GM18526 (cell line): ENCODE results near the gene LTBP3.

ENCODE experiments used
- POLR2A ChIP-seq: IDR thresholded peaks from 3 replicates; pipeline ENCODE4 v1.6.1; 2011; ENCODE audit not compliant: insufficient read length; ENCODE audit errors: extremely low read depth

LTBP3 gene

DNA sequence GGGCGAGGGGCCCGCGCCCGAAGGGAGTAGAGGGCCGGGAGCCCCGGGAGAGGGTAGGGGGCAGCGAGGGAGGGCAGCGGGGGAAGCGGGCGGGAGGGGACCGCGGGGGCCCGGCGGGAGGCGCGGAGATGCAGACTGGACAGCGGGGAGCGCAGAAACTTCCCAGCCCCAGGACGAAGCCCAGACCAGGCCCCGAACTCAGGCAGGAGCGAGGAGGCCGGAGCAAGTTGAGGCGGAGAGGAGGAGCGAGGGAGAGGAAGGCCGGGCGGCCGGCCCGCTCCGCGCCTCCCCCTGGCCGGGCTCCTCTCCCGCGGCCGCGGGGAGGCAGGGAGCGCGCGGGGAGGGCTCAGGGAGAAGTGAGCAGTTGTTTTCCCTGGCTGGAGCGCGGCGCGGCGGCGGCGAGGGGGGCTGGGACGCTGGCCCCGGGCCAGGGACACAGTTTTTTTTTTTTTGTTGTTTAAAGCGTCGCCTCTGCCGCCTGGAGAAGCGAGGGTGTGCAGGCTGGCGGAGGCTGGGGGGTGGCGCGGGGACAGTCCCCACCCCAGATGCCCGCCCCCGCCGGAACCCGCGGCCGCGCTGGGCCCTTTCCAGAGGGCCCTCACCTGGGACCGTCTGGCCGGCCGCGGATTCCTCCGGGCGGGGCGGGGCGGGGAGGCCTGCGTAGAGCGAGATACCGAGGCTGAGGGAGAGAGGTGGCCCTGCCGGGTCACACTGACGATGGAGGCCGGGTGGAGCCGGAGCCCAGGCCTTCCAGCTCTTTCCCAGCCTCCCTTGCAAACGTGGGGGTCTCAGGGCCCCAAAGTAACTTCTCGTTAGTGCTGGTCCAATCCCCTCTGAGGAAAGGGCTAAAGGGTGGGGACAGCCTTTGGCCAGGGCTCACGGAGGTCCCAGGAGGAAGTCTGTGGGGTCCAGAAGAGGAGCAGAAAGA is at the start of gene LTBP3:
LTBP3 (minus strand) TSS at position 358 of the 928 bp plus-strand sequence. CDS start 400 bp downstream, outside the sequence.
- no peak for TF ChIP-seq POLR2A

DNA sequence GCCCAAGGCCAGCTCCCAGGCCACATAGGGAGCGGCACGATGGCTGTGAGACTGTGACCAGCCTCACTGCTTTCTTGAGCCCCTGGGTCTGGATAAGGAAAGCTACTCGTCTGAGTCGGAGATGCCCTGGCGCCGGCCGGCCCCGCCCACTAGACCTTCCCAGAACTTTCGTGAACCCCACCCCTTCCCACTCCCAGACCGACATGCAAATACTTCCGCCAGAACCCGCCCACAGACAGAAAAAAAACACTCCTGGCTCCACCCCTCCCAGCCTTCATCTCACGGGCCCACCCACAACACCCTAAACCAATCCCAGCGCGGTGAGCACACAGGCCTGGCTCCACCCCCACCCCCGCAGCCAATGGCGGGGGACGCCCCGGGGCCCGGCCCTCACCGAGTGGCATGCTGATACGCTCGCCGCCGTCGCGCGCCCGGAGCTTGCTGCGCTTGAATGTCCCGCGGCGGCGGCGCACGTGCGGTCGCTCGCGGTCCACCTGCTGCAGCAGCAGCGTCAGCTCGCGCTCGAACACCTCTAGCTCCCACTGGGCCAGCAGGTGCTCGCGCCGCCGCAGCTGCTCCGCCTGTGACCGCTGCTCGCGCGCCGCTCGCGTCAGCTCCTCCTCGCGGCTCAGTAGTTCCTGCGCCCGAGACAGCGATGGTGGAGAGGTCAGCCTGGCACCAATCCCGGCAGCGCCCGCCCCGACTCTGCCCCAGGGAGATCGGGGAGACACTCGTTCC is 48.9 kb upstream of the LTBP3 start:
- no peak for TF ChIP-seq POLR2A

DNA sequence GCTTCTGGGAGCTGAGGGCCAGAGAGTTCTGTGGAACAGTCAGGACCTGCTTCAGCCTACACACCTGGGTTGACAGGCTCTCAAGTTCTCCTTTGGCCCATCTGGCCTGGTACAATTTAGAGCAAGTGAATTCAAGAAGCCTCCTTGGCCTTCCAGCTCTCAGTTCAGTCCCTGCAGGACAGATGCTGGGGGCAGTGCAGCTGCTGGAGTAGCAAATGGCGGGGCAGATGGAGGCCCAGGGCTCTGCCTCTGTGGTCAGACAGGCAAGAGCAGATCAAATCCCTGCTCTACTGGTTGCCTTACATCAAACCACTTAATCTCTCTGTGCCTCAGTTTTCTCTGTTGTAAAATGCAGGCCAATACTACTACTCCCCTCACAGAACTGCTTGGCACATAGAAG is 46.1 kb upstream of the LTBP3 start:
- no peak for TF ChIP-seq POLR2A

DNA sequence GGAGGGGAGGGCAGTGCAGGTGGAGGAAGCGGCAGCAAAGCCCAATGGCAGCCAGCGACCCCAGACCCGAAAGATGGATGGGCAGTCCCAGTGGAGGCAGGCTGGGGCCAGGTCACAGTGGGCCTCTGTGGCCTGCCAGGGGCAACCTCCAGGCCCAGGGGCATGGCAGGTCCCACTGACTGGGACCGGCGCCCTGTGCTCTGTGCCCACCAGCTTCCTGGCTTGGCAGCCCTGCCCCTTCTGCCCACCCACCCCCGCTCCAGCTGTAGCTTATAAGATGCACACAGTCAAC is 41.7 kb upstream of the LTBP3 start:
- no peak for TF ChIP-seq POLR2A

DNA sequence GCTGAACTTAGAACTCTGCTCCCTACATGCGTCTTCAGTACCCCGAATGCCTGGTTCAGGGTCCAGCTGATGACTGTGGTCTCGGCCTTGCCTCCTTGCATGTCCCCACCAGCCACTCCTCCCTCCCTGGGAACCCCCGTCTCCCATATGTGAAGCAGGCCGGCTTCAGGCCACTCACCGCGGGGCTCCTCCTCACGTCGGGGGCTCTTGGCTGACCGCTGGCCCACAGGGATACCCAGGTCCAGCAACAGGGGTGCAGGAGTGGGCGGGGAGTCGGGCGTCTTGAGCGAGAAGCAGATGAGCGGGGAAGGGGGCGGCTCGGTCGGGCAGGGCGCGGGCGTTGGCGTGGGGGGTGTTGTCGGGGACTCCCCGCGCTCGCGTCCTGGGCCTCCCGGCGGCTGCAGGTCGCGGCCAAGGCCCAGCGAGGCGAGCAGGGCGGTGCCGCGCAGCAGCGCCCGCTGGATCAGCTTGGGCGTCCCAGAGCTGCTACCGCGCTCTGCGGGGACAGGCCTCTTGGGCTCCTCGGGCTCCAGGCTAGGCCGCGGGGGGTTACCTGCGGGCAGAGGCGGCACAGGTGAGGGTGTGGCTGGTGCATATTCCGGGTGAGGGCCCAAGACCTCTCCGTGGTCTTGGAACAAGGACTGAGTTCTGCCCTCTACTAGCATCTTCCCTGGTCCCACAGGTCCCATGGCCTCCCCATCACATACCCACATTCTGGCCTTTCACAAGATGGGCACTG is 41.2 kb upstream of the LTBP3 start:
- TF ChIP-seq POLR2A, result no peak

DNA sequence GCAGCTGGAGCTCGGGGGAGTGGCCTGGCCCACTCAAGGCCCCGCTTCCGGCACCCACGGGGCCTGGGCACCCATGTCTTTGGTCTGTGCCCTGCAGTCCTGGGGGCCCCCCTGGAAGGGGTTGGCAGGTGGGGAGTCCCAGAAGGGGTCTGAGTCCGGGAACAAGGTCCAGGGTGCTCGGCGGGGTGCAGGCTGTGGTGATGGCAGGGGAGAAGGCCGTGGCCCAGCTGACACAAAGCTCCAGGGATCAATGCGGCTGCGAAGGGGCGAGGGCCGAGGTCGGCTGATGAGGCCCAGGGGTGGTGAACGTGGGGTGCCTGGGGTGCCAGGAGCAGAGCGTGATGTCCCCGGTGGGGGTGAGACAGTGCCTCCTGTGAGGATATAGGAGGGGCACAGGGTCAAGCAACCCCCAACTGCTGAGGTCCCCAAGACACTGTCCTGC is 40.1 kb upstream of the LTBP3 start:
- TF ChIP-seq POLR2A, result no peak

DNA sequence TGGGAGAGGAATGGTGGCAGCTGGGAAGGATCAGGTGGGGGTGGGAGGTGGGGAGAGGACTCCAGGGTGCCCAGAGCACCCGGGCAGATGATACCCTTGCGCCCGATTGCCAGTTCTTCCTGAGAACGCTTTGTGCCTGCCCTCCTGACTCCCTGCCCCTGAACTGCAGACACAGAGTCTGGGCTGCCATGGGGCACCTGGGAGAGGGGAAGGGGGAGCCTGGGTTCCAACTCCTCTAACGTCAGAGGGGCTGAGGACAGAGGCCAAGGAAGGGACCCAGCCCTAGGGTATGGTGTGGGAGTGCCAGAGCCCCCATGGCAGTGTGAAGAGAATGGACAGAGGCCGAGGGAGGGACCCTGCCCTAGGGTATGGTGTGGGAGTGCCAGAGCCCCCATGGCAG is 38.4 kb upstream of the LTBP3 start:
- TF ChIP-seq POLR2A, result no peak

DNA sequence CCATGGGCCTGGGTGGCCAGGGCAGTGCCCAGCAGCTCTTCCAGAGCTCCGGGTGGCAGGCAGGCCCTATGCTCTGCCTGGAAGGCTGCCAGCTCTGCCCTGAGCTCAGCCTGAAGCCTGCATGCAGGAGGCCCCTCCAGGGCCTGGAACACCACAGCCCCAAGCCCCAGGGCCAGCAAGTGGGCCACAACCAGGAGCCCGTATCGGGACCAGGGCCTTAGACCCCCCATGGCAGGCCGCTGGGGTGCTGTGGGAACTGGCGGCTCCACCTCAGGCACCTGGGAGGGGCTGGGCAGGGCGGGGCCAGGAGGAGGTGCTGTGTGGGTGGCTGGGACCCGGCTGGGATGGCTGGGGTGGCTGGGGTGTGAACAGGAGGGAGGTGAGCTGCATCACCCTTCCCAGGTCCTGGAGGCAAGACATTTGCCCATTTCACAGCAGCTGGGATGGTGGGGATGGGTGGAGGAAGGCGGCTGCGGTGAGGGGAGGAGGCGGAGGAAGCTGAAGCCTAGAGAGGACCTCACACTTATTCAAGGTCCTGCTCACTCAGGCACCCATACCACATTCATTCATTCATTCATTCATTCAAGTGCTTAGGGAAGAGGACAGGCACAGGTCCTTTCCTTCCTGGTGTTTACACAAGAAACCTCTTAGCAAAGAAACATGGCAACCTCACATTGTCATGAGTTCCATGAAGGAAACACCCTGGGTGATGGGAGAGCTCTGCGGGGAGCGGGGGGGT is 37.6 kb upstream of the LTBP3 start, which contains the start of gene KCNK7:
KCNK7 (minus strand) TSS at position 258 of the 739 bp plus-strand sequence; CDS start at position 230, 28 bp downstream.
- no peak for TF ChIP-seq POLR2A

DNA sequence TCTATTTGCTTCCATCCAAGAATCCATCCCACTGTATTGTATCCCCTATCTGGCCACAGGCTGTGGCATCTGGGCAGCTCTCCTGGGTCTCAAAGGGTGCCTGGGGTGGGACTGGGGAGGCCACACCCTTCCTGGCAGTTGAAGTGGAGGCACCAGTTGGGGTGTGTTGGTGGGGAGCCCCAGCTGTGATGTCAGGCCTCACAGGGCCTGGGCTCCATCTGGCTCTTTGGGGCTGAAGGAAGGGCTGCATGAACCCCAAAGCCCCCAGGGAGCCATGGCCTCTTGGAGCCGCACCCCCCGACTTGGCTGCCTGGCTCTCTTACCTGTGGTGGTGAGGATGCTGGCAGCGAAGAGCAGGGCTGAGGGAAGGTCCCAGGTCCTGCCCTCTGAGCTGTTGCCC is 37.0 kb upstream of the LTBP3 start:
- no peak for TF ChIP-seq POLR2A

DNA sequence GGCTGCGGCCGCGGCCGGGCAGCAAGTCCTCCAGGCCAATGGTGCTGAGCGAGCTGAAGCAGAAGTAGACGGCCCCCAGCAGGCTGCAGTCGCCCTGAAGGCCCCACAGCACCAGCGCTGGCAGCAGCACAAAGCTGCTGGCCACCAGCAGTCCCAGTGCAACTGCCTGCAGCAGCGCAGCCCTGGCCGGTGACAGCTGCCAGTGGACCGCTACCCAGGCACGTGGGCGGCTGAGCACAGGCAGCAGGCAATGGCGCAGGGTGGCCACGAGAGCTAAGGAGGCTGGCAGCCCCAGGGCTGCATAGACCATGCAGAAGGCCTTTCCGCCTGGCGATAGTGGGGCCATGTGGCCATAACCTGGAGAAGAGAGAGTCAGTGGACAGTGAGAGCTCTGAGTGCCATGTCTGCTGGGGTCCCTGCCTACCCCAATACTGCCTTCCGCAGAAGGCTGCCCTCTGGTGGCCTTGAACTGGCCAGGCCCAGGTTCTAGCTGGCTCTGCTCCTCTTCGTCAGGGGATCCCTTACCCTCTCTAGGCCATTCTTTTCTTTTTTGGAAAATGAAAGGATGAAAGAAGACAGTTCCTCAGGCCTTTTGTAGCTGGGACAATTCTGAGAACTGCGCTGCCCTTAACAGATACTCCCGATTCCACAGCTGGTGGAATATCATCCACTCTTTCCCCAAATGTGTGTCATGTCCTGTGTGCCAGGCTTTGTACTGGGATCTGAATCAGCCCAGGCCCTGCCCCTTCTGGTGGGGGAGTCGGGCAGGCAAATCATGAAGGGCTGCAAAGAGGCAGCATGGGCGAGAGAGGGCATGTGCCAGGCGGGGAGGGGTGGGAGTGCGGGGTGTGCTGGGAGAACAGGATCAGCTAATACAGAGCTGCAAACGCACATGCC is 35.6 kb upstream of the LTBP3 start:
- TF ChIP-seq POLR2A, result peak; percentile 9

DNA sequence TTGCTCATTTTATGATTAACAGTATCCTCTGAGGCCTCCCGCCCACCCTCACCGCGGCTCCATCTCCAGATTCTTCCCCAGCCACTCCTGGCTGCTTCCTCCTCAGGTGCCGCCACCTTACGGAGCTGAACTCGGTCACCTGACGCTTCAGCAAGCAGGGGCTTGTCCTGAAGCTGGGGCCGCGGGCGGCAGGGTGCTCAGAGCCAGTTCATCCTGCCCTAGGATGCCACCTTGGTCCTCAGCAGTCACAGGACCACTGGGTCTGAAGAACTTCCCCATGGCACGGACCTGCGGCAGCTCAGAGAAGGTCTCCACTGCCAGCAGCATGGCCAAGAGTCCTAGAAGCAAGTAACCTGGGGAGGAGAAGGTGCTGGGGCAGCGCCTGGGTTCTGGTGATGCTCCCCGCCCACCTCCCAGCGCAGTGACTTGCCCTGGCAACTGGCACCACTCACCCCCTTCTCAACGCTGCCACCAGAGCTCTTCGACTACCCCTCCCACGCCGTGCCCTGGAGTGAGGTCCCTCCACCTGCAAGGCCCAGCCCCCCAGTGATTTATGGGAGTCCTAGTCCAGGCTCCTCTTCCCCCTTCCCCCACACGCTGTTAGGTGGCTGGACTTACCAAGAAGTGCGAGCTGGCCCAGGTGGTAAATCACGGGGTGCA is 34.8 kb upstream of the LTBP3 start:
- no peak for TF ChIP-seq POLR2A

DNA sequence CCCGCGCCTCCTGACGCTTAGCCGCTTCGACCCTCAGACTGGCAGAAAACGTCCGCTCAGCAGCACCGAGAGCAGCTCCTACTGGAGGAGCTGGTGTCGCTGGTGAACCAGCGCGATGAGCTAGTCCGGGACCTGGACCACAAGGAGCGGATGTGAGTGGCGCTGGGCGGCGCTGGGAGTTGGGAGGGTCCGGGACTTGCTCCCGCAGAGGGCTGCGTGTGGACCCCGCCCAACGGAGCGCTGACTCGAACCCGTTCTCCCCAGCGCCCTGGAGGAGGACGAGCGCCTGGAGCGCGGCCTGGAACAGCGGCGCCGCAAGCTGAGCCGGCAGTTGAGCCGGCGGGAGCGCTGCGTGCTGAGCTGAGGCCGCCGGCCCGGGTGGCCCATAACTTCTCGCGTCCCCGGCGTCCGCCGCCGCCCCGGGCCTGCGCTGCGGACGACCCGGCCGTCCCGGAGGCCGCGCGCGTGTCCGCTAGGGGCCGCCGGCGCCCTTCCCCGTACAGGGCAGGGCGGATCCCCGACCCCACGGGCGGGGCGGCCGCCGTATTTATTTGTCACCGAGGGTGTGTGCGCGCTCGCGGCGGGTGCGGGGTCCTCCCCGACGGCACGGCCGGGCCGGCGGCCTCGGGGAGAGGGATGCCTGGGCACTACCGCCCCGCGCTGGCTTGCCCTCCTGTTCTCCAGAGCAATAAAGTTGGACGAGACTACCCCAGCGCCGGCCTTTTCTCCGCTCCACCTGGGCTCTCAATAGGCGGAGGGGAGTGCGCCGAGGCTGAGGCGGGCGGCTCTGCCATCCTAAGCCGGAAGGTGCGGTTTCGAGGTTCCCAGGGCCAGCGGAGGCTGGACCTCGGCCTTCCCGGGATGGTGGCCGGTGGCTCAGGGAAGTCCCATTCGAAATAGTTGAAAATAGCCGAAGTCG is 34.0 kb upstream of the LTBP3 start:
- TF ChIP-seq POLR2A, result no peak
